ENCODE results near the gene SLC25A17. TPM values are rescaled to one million over a fixed set of nuclear protein-coding genes. Genes with fewer than 3 reads are reported as not detected.

The SLC25A17 gene
- total RNA-seq, 1 experiment from 2014 or later: 28.1 TPM

GRCh38 chr22:40838486-40838885 lies 19.3 kb upstream of the SLC25A17 start:
- 0 out of 2 replicates have a peak, but pooled peaks cover 3% of the 10 kb centered on the region for H3K4me1 ChIP-seq (replicated peaks; ENCODE audit: insufficient read depth)
- no peak overlapping the region for H2AFZ ChIP-seq
- BruUV-seq (replicated peaks): no TSS peak
- H3K36me3 ChIP-seq (ENCODE audit: low read depth): peaks cover 80% of the 10 kb centered on the region
- H3K9me3 ChIP-seq (ENCODE audit: insufficient read depth, low read depth): no peaks in the 10 kb centered on the region
- no peak overlapping the region for H3K27ac ChIP-seq
- H3K4me2 ChIP-seq: no peak overlapping the region
- no peaks in the 10 kb centered on the region for H3K27me3 ChIP-seq (ENCODE audit: insufficient read depth, low read depth)
- ChIA-PET POLR2A (ENCODE audit: unreplicated experiment) (interaction anchor here (0.6 to 0.7 kb wide), 3 partner anchors 431 to 539 kb away, joined by 3 to 11 read pairs (median 6); no protein-coding TSS in a partner anchor), CTCF (no interaction called here)
- H4K20me1 ChIP-seq (ENCODE audit: insufficient read depth): peaks cover 66% of the 10 kb centered on the region
- intact Hi-C loops (cut with micrococcal nuclease; ENCODE audit: unreplicated experiment): no loop called here
- no peaks in the 10 kb centered on the region for H3K9me2 ChIP-seq (ENCODE audit: insufficient read depth)
- H3F3A ChIP-seq (ENCODE audit: insufficient read depth, low read depth): peaks cover 50% of the 10 kb centered on the region; the same call in 1 of the 2 replicates
- TF ChIP-seq, protein P1, sequence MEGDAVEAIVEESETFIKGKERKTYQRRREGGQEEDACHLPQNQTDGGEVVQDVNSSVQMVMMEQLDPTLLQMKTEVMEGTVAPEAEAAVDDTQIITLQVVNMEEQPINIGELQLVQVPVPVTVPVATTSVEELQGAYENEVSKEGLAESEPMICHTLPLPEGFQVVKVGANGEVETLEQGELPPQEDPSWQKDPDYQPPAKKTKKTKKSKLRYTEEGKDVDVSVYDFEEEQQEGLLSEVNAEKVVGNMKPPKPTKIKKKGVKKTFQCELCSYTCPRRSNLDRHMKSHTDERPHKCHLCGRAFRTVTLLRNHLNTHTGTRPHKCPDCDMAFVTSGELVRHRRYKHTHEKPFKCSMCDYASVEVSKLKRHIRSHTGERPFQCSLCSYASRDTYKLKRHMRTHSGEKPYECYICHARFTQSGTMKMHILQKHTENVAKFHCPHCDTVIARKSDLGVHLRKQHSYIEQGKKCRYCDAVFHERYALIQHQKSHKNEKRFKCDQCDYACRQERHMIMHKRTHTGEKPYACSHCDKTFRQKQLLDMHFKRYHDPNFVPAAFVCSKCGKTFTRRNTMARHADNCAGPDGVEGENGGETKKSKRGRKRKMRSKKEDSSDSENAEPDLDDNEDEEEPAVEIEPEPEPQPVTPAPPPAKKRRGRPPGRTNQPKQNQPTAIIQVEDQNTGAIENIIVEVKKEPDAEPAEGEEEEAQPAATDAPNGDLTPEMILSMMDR (conservative IDR thresholded peaks at IDR 0.05): no peak
- no peak for TF ChIP-seq EZH2 (IDR thresholded peaks at IDR 0.05; ENCODE audit: low read depth)
- DNase-seq: no peak
- H3K79me2 ChIP-seq (ENCODE audit: low read depth): peaks cover 60% of the 10 kb centered on the region
- no peak overlapping the region for H3K4me3 ChIP-seq

GRCh38 chr22:40834619-40835018 lies 15.5 kb upstream of the SLC25A17 start:
- POLR2A ChIA-PET (ENCODE audit: unreplicated experiment): no interaction called here
- BruUV-seq (replicated peaks): no TSS peak
- H4K20me1 ChIP-seq (ENCODE audit: insufficient read depth): peaks cover 55% of the 10 kb centered on the region
- H3K4me3 ChIP-seq: no peak overlapping the region
- TF ChIP-seq EZH2 (IDR thresholded peaks at IDR 0.05; ENCODE audit: low read depth): no peak
- TF ChIP-seq, protein P1 (conservative IDR thresholded peaks at IDR 0.05): no peak
- H3K4me2 ChIP-seq: no peak overlapping the region
- peaks cover 29% of the 10 kb centered on the region for H3K79me2 ChIP-seq (ENCODE audit: low read depth)
- no peaks in the 10 kb centered on the region for H3K9me3 ChIP-seq (ENCODE audit: insufficient read depth, low read depth)
- H3K9me2 ChIP-seq (ENCODE audit: insufficient read depth): no peaks in the 10 kb centered on the region
- CTCF ChIA-PET: no interaction called here
- 0 out of 2 replicates have a peak overlapping the region, but pooled peaks have one; percentile 10 for H3K27ac ChIP-seq
- no peaks in the 10 kb centered on the region for H3K4me1 ChIP-seq (replicated peaks; ENCODE audit: insufficient read depth)
- peaks cover 54% of the 10 kb centered on the region; the same call in 1 of the 2 replicates for H3F3A ChIP-seq (ENCODE audit: insufficient read depth, low read depth)
- intact Hi-C loops (cut with micrococcal nuclease; ENCODE audit: unreplicated experiment): no loop called here
- peaks cover 80% of the 10 kb centered on the region for H3K36me3 ChIP-seq (ENCODE audit: low read depth)
- no peaks in the 10 kb centered on the region for H3K27me3 ChIP-seq (ENCODE audit: insufficient read depth, low read depth)
- H2AFZ ChIP-seq: no peak overlapping the region
- no peak for DNase-seq

DNA sequence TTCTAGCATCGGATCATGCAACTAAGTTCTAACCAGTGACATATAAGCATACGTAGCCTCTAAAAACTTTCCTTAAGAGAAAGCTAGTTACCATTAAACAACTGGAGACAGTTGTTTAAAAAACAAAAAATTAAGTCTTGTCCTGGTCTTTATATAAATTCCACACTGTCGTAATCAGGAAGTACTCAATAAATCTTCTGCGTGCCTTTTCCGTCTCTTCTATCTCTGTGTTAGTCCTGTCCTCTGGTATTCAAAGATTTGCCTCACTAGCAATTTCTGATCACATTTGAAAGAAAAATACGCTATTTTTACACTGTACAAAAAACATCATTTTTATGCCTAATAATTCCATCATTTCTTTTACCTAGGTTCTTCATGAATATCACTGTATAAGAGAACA lies 10.0 kb upstream of the SLC25A17 start:
- no peak overlapping the region for H3K4me3 ChIP-seq
- intact Hi-C loops (cut with micrococcal nuclease; ENCODE audit: unreplicated experiment): no loop called here
- no peaks in the 10 kb centered on the region for H3K9me2 ChIP-seq (ENCODE audit: insufficient read depth)
- peaks cover 50% of the 10 kb centered on the region; the same call in 1 of the 2 replicates for H3F3A ChIP-seq (ENCODE audit: insufficient read depth, low read depth)
- H3K27me3 ChIP-seq (ENCODE audit: insufficient read depth, low read depth): no peaks in the 10 kb centered on the region
- no peak overlapping the region for H3K27ac ChIP-seq
- no peak overlapping the region for H3K4me2 ChIP-seq
- no peak overlapping the region for H2AFZ ChIP-seq
- POLR2A ChIA-PET (ENCODE audit: unreplicated experiment): no interaction called here
- DNase-seq: no peak
- peaks cover 77% of the 10 kb centered on the region for H3K36me3 ChIP-seq (ENCODE audit: low read depth)
- TF ChIP-seq, protein P1 (conservative IDR thresholded peaks at IDR 0.05): no peak
- no peak for TF ChIP-seq EZH2 (IDR thresholded peaks at IDR 0.05; ENCODE audit: low read depth)
- H4K20me1 ChIP-seq (ENCODE audit: insufficient read depth): peaks cover 18% of the 10 kb centered on the region
- H3K4me1 ChIP-seq (replicated peaks; ENCODE audit: insufficient read depth): no peaks in the 10 kb centered on the region
- CTCF ChIA-PET: no interaction called here
- H3K79me2 ChIP-seq (ENCODE audit: low read depth): no peaks in the 10 kb centered on the region
- no peaks in the 10 kb centered on the region for H3K9me3 ChIP-seq (ENCODE audit: insufficient read depth, low read depth)
- no TSS peak for BruUV-seq (replicated peaks)
